H1 (cell line): ENCODE data around the gene MGAT4B. TPM values are rescaled to one million over a fixed set of nuclear protein-coding genes. Genes with fewer than 3 reads are reported as not detected.

Experiments
- CTCF ChIA-PET: fragments of 300-600 bp; sonication (Branson Sonifier 250); formaldehyde crosslinking; loops from one replicate; lab custom pipeline; 2021; ENCODE audit not compliant: partially characterized antibody; lab: Charles Lee
- POLR2A ChIA-PET: fragments of 300-600 bp; sonication (Branson Sonifier 250); formaldehyde crosslinking; loops from one replicate; lab custom pipeline; 2021; ENCODE audit warnings: inconsistent platforms; ENCODE audit not compliant: partially characterized antibody; lab: Charles Lee
- DNase-seq, 2 experiments: peaks; one replicate each; pipeline versions ENCODE4 v3.0.0 to v3.0.0-alpha.2; 2010 to 2022; ENCODE audit warnings: low spot score in 2 of 2, low read depth in 1 of 2, mixed read lengths in 1 of 2
- FAIRE-seq: peaks from 2 replicates; lab custom pipeline; 2011; peaks lifted over from hg19 to GRCh38; lab: Jason Lieb, UNC
- H2AFZ ChIP-seq: 2 replicates; pipeline ENCODE4 v1.8.1; 2012; ENCODE audit warnings: low read length, inconsistent platforms
- H2AK5ac ChIP-seq: 2 replicates; pipeline ENCODE4 v1.6.1; 2013; ENCODE audit warnings: low read depth, low read length
- H2BK120ac ChIP-seq: replicated peaks from 2 replicates; pipeline ENCODE3; 2013; ENCODE audit warnings: low read depth, low read length, inconsistent platforms
- H2BK12ac ChIP-seq: 2 replicates; pipeline ENCODE4 v1.6.1; 2013; ENCODE audit warnings: low read depth, low read length
- H2BK15ac ChIP-seq: 2 replicates; pipeline ENCODE4 v1.6.1; 2013; ENCODE audit warnings: low read length
- H2BK20ac ChIP-seq: 2 replicates; pipeline ENCODE4 v1.6.1; 2013; ENCODE audit warnings: low read length
- H2BK5ac ChIP-seq: 2 replicates; pipeline ENCODE4 v1.6.1; 2013; ENCODE audit warnings: low read depth, low read length
- H3K14ac ChIP-seq: 2 replicates; pipeline ENCODE4 v1.6.1; 2013; ENCODE audit warnings: inconsistent platforms; ENCODE audit not compliant: insufficient read length
- H3K18ac ChIP-seq: 2 replicates; pipeline ENCODE4 v1.6.1; 2013; ENCODE audit warnings: low read length; ENCODE audit errors: extremely low read depth
- H3K23ac ChIP-seq: 2 replicates; pipeline ENCODE4 v1.6.1; 2013; ENCODE audit warnings: inconsistent platforms; ENCODE audit not compliant: insufficient read length
- H3K23me2 ChIP-seq: 2 replicates; pipeline ENCODE4 v1.6.1; 2013; ENCODE audit warnings: low read depth, low read length
- H3K27ac ChIP-seq: 2 replicates; pipeline ENCODE4 v1.6.1; 2011; ENCODE audit warnings: low read depth, low read length, inconsistent platforms
- H3K27me3 ChIP-seq, 4 experiments: replicated peaks in 1 of 4; 1 replicate in 1 of 4; 2 replicates in 3 of 4; pipeline versions ENCODE4 v1.6.1 to v1.8.1; 2011 to 2013; ENCODE audit warnings: low read length in 3 of 4, mild to moderate bottlenecking in 3 of 4, inconsistent platforms in 2 of 4, mixed read lengths in 2 of 4, moderate library complexity in 1 of 4; ENCODE audit not compliant: control insufficient read depth in 3 of 4, insufficient read depth in 3 of 4; ENCODE audit errors: extremely low read depth in 1 of 4
- H3K36me3 ChIP-seq, 4 experiments: 2 replicates each; pipeline versions ENCODE4 v1.6.1 to v1.8.1; 2011 to 2013; ENCODE audit warnings: mild to moderate bottlenecking in 4 of 4, low read length in 3 of 4, moderate library complexity in 2 of 4, control low read depth in 1 of 4, inconsistent platforms in 1 of 4; ENCODE audit not compliant: insufficient read depth in 4 of 4, control insufficient read depth in 2 of 4
- H3K4ac ChIP-seq: replicated peaks from 2 replicates; pipeline ENCODE3; 2013; ENCODE audit warnings: low read length, low read depth, mixed read lengths, inconsistent platforms; ENCODE audit not compliant: insufficient read length
- H3K4me1 ChIP-seq, 4 experiments: replicated peaks in 1 of 4; 1 replicate in 1 of 4; 2 replicates in 3 of 4; pipeline versions ENCODE4 v1.6.1 to v1.8.1; 2011 to 2013; ENCODE audit warnings: low read length in 3 of 4, inconsistent platforms in 2 of 4, mixed read lengths in 1 of 4; ENCODE audit not compliant: insufficient read depth in 4 of 4, control insufficient read depth in 3 of 4
- H3K4me2 ChIP-seq, 2 experiments: 2 replicates each; pipeline versions ENCODE4 v1.6.1 to v1.8.1; 2011 to 2013; ENCODE audit warnings: low read depth in 2 of 2, low read length in 2 of 2, control low read depth in 1 of 2, inconsistent platforms in 1 of 2, mild to moderate bottlenecking in 1 of 2; ENCODE audit not compliant: insufficient read depth in 1 of 2
- H3K4me3 ChIP-seq, 4 experiments: fragments of 200-600, 300-600 bp in 1 of 4; sonication (generic), shearing (Covaris generic), sonication (Bioruptor Twin) in 1 of 4; 2 replicates each; pipeline versions ENCODE4 v1.5.1 to v1.8.1; 2011 to 2016; ENCODE audit warnings: low read length in 4 of 4, low read depth in 3 of 4, control low read depth in 2 of 4, inconsistent platforms in 2 of 4, mild to moderate bottlenecking in 2 of 4, mixed read lengths in 1 of 4, moderate library complexity in 1 of 4; ENCODE audit not compliant: insufficient read depth in 2 of 4; ENCODE audit errors: extremely low read depth in 1 of 4
- H3K56ac ChIP-seq: replicated peaks from 2 replicates; pipeline ENCODE3; 2013; ENCODE audit warnings: low read depth, mild to moderate bottlenecking, mixed read lengths, low read length, inconsistent platforms; ENCODE audit not compliant: insufficient read length
- H3K79me1 ChIP-seq: 2 replicates; pipeline ENCODE4 v1.6.1; 2013; ENCODE audit warnings: low read depth, low read length, control low read depth
- H3K79me2 ChIP-seq, 2 experiments: 2 replicates each; pipeline versions ENCODE4 v1.6.1 to v1.8.1; 2012 to 2013; ENCODE audit warnings: low read length in 2 of 2, mild to moderate bottlenecking in 2 of 2, inconsistent platforms in 1 of 2; ENCODE audit not compliant: insufficient read depth in 2 of 2, control insufficient read depth in 1 of 2
- H3K9ac ChIP-seq, 4 experiments: replicated peaks in 1 of 4; 1 replicate in 1 of 4; 2 replicates in 3 of 4; pipeline versions ENCODE4 v1.6.1 to v1.8.1; 2011 to 2013; ENCODE audit warnings: low read depth in 3 of 4, low read length in 3 of 4, control low read depth in 2 of 4, mild to moderate bottlenecking in 2 of 4, moderate library complexity in 2 of 4, inconsistent platforms in 1 of 4; ENCODE audit errors: extremely low read depth in 1 of 4
- H3K9me3 ChIP-seq, 2 experiments: 2 replicates each; pipeline versions ENCODE4 v1.6.1 to v1.8.1; 2012 to 2013; ENCODE audit warnings: mild to moderate bottlenecking in 2 of 2, moderate library complexity in 2 of 2, control low read depth in 1 of 2, inconsistent platforms in 1 of 2, low read depth in 1 of 2, low read length in 1 of 2, mixed read lengths in 1 of 2; ENCODE audit not compliant: insufficient read depth in 2 of 2
- H4K20me1 ChIP-seq, 2 experiments: replicated peaks in 1 of 2; 2 replicates each; pipeline versions ENCODE3 to v1.8.1; 2011 to 2013; ENCODE audit warnings: inconsistent platforms in 2 of 2, low read length in 2 of 2, mild to moderate bottlenecking in 1 of 2; ENCODE audit not compliant: insufficient read depth in 2 of 2, control insufficient read depth in 1 of 2
- H4K5ac ChIP-seq: 2 replicates; pipeline ENCODE4 v1.6.1; 2013; ENCODE audit warnings: low read length, low read depth, mixed read lengths, inconsistent platforms; ENCODE audit not compliant: insufficient read length
- H4K8ac ChIP-seq: 2 replicates; pipeline ENCODE4 v1.8.0; 2013; ENCODE audit warnings: mild to moderate bottlenecking, moderate library complexity, low read length, inconsistent platforms; ENCODE audit not compliant: insufficient read depth; ENCODE audit errors: extremely low read depth
- H4K91ac ChIP-seq: replicated peaks from 2 replicates; pipeline ENCODE3; 2013; ENCODE audit warnings: low read length, mixed read lengths, inconsistent platforms; ENCODE audit not compliant: insufficient read length
- EP300 ChIP-seq, 2 experiments: IDR thresholded peaks; 1 replicate in 1 of 2; 2 replicates in 1 of 2; pipeline ENCODE4 v1.6.1; 2011 to 2012; ENCODE audit warnings: low read depth in 2 of 2, low read length in 2 of 2, mild to moderate bottlenecking in 2 of 2, borderline replicate concordance in 1 of 2, inconsistent platforms in 1 of 2, moderate library complexity in 1 of 2
- GABPA ChIP-seq: IDR thresholded peaks from 2 replicates; pipeline ENCODE4 v1.6.1; 2011; ENCODE audit warnings: mild to moderate bottlenecking, low read length, moderate library complexity, borderline replicate concordance; ENCODE audit not compliant: insufficient read depth
- PHF8 ChIP-seq: fragments of 200-600 bp; sonication (generic); conservative IDR thresholded peaks from 2 replicates; pipeline ENCODE4 v1.7.1; 2012; ENCODE audit warnings: low read depth, mild to moderate bottlenecking, inconsistent platforms, low read length, moderate library complexity
- POU5F1 ChIP-seq: IDR thresholded peaks from 2 replicates; pipeline ENCODE4 v1.6.1; 2011; ENCODE audit warnings: low read depth, mild to moderate bottlenecking, low read length, moderate library complexity
- RBBP5 ChIP-seq: IDR thresholded peaks from 2 replicates; pipeline ENCODE4 v1.7.1; 2012; ENCODE audit warnings: low read depth, mild to moderate bottlenecking, inconsistent platforms, low read length, moderate library complexity, borderline replicate concordance
- RXRA ChIP-seq: IDR thresholded peaks from 2 replicates; pipeline ENCODE4 v1.6.1; 2011; ENCODE audit warnings: low read depth, mild to moderate bottlenecking, low read length, moderate library complexity; ENCODE audit not compliant: insufficient read depth
- SP1 ChIP-seq: IDR thresholded peaks from 2 replicates; pipeline ENCODE4 v1.6.1; 2011; ENCODE audit warnings: low read depth, low read length
- WGBS, 2 experiments: shearing (Covaris generic) in 1 of 2; methylation state at CpG; one replicate each; pipeline versions ENCODE4 v1.1.6 to v1.1.7; 2013 to 2015; ENCODE audit warnings: low lambda C conversion rate in 2 of 2, mixed read lengths in 2 of 2, inconsistent platforms in 1 of 2, low coverage in 1 of 2, missing lambda C conversion rate in 1 of 2; ENCODE audit not compliant: insufficient replicate concordance in 2 of 2, insufficient coverage in 1 of 2, insufficient read length in 1 of 2; ENCODE audit errors: extremely low coverage in 1 of 2, missing lambda C conversion rate in 1 of 2; 5-methylcytosine and 5-hydroxymethylcytosine counted together
- polyA plus RNA-seq, 7 experiments: library from polyadenylated mRNA; depleted of rRNA in 3 of 7; stranded (reverse) in 5 of 7; unstranded in 2 of 7; fragments of >200 nt in 5 of 7; fragments of 200-250 nt in 2 of 7; gene quantifications; 1 replicate in 5 of 7; 2 replicates in 1 of 7; 4 replicates in 1 of 7; pipeline versions ENCODE4 v1.2.1 to v1.2.3, GENCODE V29; 2011 to 2013; ENCODE audit warnings: missing spikeins in 2 of 7, mixed read lengths in 2 of 7
- total RNA-seq: library from RNA; stranded (reverse); fragmentation: NEBNext Ultra II Directional; extraction: Animal tissue kit (Norgen Biotek cat#: 25700); gene quantifications from 2 replicates; pipeline ENCODE4 v1.2.1, GENCODE V29; 2021
- TF ChIP-seq, protein P1 (sequence below): IDR thresholded peaks from 2 replicates; pipeline ENCODE4 v1.6.1; 2012; ENCODE audit warnings: inconsistent platforms
- TF ChIP-seq, protein P2 (sequence below): IDR thresholded peaks from 2 replicates; pipeline ENCODE4 v1.6.1; 2012; ENCODE audit warnings: inconsistent platforms

The MGAT4B gene
- total and polyA plus RNA-seq, 2 of the 8 experiments (the other 6 are each of a cell fraction or from before 2014, with no cell fraction given), result 116 to 128 TPM

DNA sequence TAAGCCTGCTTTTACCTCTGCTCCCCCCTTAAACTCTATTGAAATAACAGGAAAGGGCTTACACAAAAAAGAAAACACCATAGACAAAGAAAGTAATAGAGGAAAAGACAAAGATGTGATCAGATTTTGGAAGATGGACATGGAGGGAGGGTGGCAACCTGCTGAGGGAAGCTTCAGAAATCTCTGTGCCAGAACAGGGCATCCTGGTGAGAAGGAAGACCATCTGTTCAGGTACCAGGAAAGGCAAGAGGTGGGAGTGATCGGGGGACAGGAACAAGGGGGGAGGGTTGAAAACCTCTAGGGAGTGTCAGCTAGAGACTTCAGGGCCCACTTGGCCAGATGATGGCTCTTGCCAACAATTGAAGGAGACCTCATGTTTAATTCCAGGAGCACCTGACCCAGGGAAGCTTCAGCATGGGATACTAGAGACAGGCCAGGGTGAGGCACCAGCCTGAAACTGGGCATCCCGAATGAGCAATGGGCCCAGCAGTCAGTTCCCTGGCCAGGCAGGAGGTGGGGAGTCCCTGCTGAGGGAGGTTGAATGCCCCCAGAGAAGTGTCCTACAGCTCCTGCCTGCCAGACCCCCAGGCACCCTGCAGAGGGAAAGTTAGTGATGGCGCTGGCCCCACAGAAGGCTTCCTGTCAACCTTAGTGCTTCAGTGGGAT is 22.2 kb upstream of the MGAT4B start:
- H3K4ac ChIP-seq, result no peak overlapping the region
- H3K79me1 ChIP-seq, result no peaks in the 10 kb centered on the region; the same call in 1 of the 2 replicates
- no peak overlapping the region for H3K14ac ChIP-seq
- ChIA-PET POLR2A (interaction anchor here (0.8 to 5.7 kb wide), 5 partner anchors 8 to 35 kb away, joined by 3 to 47 read pairs (median 4); partner anchors contain the start of gene SQSTM1), CTCF (interaction anchor here (1.2 to 2.7 kb wide), 2 partner anchors 27 to 68 kb away, joined by 3 to 11 read pairs; no protein-coding TSS in a partner anchor)
- no peak overlapping the region for H3K9ac ChIP-seq
- H2BK12ac ChIP-seq, result peak overlapping the region; percentile 39; the same call in 1 of the 2 replicates
- no peaks in the 10 kb centered on the region for H3K27me3 ChIP-seq
- H2BK5ac ChIP-seq, result 0 out of 2 replicates have a peak overlapping the region, but pooled peaks have one; percentile 44
- no peak for FAIRE-seq
- no peak overlapping the region for H2BK15ac ChIP-seq
- H3K56ac ChIP-seq, result no peak overlapping the region
- 0 out of 2 replicates have a peak overlapping the region, but pooled peaks have one; percentile 86 for H2BK20ac ChIP-seq
- H2AK5ac ChIP-seq, result no peak overlapping the region
- H3K18ac ChIP-seq, result no peak overlapping the region; the same call in 1 of the 2 replicates
- H4K91ac ChIP-seq, result no peak overlapping the region
- H3K4me2 ChIP-seq, result 0 out of 4 replicates have a peak overlapping the region, but pooled peaks of 1 of the 2 experiments have one; percentile 25
- no peak overlapping the region for H3K23ac ChIP-seq
- 72% methylated on average over 3 of the region's 3 CpGs; no CpG with 5 or more reads in 1 of the 2 experiments for WGBS, 2 experiments
- H3K27ac ChIP-seq, result no peak overlapping the region
- no peak overlapping the region for H3K4me3 ChIP-seq
- no peaks in the 10 kb centered on the region for H3K23me2 ChIP-seq
- H2AFZ ChIP-seq, result no peak overlapping the region
- no peak overlapping the region for H4K8ac ChIP-seq
- no peaks in the 10 kb centered on the region for H3K9me3 ChIP-seq
- peaks cover 29 to 83% (median 64%) of the 10 kb centered on the region in 4 experiments for H3K36me3 ChIP-seq
- no peak overlapping the region for H2BK120ac ChIP-seq
- DNase-seq, result no peak
- H3K79me2 ChIP-seq, result peaks cover 0 to 3% of the 10 kb centered on the region in 2 experiments; a peak in 1 of 4 replicates
- peaks cover 0 to 13% of the 10 kb centered on the region in 2 experiments for H4K20me1 ChIP-seq
- H4K5ac ChIP-seq, result no peak overlapping the region
- peaks cover 0 to 3% (median 1%) of the 10 kb centered on the region in 4 experiments; a peak in 4 of 7 replicates for H3K4me1 ChIP-seq
- TF ChIP-seq GABPA (no peak), RBBP5 (no peak), EP300 (IDR thresholded peaks at IDR 0.05; ENCODE audit: borderline replicate concordance in 1 of 2, low read depth in 2 of 2, low read length in 2 of 2) (no peak), RXRA (no peak), POU5F1 (no peak), SP1 (no peak), PHF8 (no peak)
- TF ChIP-seq, protein P1, sequence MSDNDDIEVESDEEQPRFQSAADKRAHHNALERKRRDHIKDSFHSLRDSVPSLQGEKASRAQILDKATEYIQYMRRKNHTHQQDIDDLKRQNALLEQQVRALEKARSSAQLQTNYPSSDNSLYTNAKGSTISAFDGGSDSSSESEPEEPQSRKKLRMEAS, result peak; percentile 11; the same call in 1 of the 2 replicates
- TF ChIP-seq, protein P2, sequence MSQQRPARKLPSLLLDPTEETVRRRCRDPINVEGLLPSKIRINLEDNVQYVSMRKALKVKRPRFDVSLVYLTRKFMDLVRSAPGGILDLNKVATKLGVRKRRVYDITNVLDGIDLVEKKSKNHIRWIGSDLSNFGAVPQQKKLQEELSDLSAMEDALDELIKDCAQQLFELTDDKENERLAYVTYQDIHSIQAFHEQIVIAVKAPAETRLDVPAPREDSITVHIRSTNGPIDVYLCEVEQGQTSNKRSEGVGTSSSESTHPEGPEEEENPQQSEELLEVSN, result no peak
